Activated CD4-positive, alpha-beta T cell treated with anti-CD3 and anti-CD28 coated beads, Interleukin-10, Interleukin-2, amounts not matched to agents 100 ng/mL and 50 ng/mL, durations not matched to agents 16 hours and 8 hours (primary cell): ENCODE measurements around the gene KLK7.

Experiments
- DNase-seq: peaks from one replicate; pipeline ENCODE4 v3.0.0-alpha.2; 2020

KLK7 gene

DNA sequence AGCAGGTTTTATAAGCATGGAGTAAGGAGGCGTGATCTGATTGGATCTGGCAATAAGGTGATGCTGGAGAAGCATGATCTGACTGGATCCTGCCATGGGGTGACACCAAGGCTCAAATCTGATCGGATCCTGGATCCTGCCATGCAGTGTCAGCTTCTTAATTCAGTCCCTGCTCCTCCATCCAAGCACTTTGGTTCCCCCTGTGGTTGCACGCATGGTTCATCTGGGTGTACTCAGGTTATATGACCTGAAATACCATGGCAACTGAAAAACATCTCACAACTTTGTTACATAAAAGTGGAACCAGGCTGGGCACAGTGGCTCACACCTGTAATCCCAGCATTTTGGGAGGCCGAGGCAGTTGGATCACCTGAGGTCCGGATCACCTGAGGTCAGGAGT lies 54.9 kb downstream of the KLK7 start:
- DNase-seq, result no peak
